ENCODE results near the gene A1CF.
"Not testable (repeated sequence)": the region's sequence is repeated elsewhere in the genome, so short reads cannot be mapped to it uniquely, and the experiment has no call there.

Gene A1CF

DNA sequence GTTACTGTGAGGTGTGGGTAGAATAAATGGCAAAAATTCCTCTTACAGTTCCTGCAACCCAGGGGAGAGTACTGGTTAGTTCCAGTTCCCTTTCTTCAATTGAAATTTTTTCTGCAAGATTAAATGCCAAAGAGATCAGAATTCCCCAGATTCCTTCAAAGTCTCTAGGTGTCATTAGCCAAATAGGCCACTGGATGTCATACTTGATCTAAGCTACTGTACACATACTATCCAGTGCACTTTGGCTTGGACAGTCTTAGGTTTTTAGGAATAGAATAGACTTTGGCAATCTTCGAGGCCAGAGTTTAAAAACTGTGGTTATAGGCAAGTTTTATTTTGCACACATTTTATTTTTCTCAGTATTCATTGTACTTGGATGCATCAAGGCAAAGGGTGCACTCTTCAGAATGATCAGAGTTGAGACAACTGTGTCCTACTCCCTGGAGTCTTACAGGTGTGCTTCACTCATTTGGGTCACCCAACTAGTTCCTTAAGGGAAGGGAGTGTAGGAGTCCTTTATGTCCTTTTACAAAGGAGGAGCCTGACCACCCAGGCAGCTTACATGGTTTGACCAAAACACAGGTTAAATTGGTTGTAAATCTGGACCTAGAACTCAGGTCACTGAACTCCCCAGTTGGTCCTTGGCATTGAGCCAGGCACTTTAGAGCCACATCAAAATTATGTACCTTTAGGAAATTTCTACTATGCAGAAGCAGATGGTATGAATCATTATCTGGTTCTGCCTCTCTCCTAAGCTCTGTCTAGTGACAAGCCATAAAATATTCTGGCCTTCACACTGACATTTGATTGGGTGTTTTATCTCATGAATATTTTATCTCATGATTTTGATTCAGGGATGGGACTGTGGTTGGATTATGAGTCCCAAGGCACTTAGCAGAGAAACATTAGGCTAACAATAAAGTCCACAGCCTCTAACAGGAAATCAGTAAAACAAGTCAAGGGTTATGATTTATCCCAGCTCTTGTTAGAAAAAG lies 96.2 kb downstream of the A1CF start:
- no peak for DNase-seq (ENCODE audit: low read depth in 2 of 2)

DNA sequence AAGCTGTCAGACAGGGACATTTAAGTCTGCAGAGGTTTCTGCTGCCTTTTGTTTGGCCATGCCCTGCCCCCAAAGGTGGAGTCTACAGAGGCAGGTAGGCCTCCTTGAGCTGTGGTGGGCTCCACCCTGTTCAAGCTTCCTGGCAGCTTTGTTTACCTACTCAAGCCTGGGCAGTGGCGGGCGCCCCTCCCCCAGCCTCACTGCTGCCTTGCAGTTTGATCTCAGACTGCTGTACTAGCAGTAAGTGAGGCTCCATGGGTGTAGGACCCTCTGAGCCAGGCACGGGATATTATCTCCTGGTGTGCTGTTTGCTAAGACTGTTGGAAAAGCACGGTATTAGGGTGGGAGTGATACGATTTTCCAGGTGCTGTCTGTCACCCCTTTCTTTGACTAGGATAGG lies 97.5 kb downstream of the A1CF start:
- not testable (repeated sequence) for DNase-seq (ENCODE audit: low read depth in 2 of 2)

DNA sequence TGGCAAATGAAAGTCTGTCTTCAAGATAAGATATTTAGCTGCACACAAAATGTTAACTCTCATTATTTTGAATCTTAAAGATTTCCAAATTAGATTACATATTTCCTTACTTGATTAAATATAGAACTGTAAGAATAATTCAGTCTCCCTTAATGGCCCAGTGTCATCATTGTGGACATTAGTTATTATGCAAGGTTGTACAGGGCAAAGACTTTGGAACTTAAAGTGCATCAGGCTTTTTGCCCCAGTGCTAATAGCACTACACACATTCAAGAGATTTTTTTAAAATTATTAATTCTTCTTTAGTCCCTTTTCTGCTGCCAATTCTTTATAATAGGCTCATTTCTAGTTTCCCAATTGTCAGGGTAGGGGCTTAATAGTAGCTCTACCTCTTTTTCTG lies 103.4 kb downstream of the A1CF start:
- DNase-seq (ENCODE audit: low read depth in 2 of 2), result not testable (repeated sequence)

DNA sequence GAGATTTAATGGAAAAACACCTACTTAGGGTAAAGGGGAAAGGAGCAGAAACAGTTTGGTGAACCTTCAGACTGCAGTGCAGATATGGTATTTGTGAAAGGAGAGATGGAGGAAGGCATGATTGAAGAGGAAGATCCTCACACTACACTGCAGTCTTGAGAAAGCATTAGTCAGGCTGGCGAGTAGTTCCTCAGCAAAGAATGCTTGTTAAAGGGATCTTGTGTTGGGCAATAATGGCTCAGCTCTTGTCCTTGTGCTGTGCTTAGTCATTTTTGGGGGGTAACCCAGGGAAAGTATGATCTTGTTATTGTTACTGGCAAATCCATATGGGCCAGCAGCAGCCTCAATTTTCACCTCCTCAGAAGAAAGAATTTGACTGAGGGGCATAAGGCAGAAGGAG lies 105.4 kb downstream of the A1CF start:
- not testable (repeated sequence) for DNase-seq (ENCODE audit: low read depth in 2 of 2)

DNA sequence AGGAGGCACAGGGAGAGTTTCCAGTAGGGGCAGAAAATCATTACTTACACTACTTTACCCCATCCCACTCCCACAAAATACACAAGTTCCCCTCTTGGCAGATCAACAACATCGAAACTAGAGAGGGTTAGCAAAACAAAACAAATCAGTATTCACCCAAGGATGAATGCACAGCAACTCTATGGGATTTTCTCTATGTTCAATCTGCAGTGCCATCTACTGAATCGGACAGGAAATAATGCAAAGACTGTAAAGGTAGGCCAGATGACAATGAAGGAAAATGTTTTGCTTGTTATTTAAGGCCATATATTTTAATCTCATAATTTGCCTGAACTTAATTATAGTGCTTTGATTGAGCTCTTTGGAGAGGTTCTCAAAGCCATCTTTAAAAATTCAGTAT lies 110.6 kb downstream of the A1CF start:
- not testable (repeated sequence) for DNase-seq (ENCODE audit: low read depth in 2 of 2)

DNA sequence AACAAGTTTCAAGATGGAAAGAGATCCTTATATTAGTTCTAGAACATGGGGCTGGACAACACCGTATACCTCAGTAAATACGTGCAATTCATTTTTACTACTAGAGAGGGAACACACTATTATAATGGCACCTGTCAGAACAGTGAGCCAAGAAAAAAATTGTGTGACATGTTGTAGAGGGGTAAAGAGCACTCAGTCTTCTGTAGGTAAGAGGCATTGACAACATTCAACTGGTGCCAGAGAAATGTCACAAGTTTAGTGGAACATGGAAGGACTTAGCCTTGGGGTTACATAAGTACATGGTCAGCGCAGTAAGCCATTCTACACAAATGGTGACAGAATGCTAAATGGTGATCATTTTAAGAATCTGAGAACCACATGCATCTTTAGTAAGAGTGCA lies 113.4 kb downstream of the A1CF start:
- DNase-seq (ENCODE audit: low read depth in 2 of 2), result not testable (repeated sequence)

DNA sequence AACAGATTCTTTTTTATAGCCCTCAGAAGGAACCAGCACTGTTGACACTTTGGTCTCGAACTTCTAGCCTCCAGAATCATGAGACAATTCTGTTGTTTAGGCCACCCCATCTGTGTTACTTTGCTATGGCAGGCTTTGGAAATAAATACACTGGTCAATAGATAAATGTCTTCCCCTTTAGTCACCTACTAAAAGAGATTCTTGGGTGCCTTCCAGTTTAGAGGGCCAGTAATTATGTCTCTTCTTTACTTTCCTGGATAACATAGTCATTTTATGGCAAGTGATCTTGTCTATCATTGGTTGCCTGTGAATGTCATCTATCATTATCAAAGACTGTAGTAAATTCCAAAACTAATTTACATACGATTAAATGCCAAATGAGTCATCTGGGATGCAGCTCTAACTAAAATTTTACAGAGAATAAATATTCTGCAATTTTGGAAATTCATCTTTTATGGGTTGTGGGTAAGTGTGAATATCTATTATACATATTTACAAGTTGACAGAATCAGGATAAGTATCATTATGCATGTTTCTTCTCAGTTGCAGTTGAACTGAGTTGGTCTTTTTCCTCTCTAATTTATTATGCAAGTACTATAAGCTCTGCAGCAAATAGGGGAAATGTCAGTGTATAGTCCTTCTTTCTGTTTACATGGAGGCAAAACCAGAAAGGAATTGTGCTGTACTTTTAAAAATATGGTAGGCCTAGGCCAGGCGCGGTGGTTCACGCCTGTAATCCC lies 118.5 kb downstream of the A1CF start:
- DNase-seq (ENCODE audit: low read depth in 2 of 2), result not testable (repeated sequence)
